CD14-positive monocyte (primary cell): ENCODE results near the gene CCNT2. TPM values are rescaled to one million over a fixed set of nuclear protein-coding genes. Genes with fewer than 3 reads are reported as not detected.

Experiments
- DNase-seq, 3 donors: peaks; one replicate each; pipeline ENCODE4 v3.0.0-alpha.2; 2011 to 2022
- H2AFZ ChIP-seq: 2 replicates; pipeline ENCODE4 v1.6.0; 2012; ENCODE audit warnings: mild to moderate bottlenecking, low read depth, low read length, inconsistent platforms; ENCODE audit not compliant: insufficient read depth, poor library complexity, severe bottlenecking
- H3K27ac ChIP-seq, 2 donors: 1 replicate in 1 of 2; 2 replicates in 1 of 2; pipeline ENCODE4 v1.5.1; 2012 to 2013; ENCODE audit warnings: low read length in 2 of 2, control low read depth in 1 of 2, inconsistent platforms in 1 of 2, low read depth in 1 of 2, mild to moderate bottlenecking in 1 of 2
- H3K27me3 ChIP-seq, 2 donors: one replicate each; pipeline versions ENCODE4 v1.6.0 to v1.6.1; 2011 to 2013; ENCODE audit warnings: low read length in 2 of 2; ENCODE audit not compliant: control insufficient read depth in 2 of 2, insufficient read depth in 2 of 2
- H3K36me3 ChIP-seq, 2 donors: replicated peaks in 1 of 2; 1 replicate in 1 of 2; 2 replicates in 1 of 2; pipeline versions ENCODE4 v1.5.1 to v1.6.1; 2012 to 2013; ENCODE audit warnings: low read length in 2 of 2, control low read depth in 1 of 2, inconsistent platforms in 1 of 2, mild to moderate bottlenecking in 1 of 2; ENCODE audit not compliant: insufficient read depth in 2 of 2, control insufficient read depth in 1 of 2
- H3K4me1 ChIP-seq, 2 donors: 1 replicate in 1 of 2; 2 replicates in 1 of 2; pipeline versions ENCODE4 v1.5.1 to v1.6.1; 2012 to 2013; ENCODE audit warnings: low read length in 2 of 2, control low read depth in 1 of 2, inconsistent platforms in 1 of 2, mild to moderate bottlenecking in 1 of 2, moderate library complexity in 1 of 2; ENCODE audit not compliant: insufficient read depth in 2 of 2, control insufficient read depth in 1 of 2
- H3K4me2 ChIP-seq: replicated peaks from 2 replicates; pipeline ENCODE3; 2012; ENCODE audit warnings: low read length, moderate library complexity, mild to moderate bottlenecking; ENCODE audit not compliant: poor library complexity, severe bottlenecking; ENCODE audit errors: extremely low read depth
- H3K4me3 ChIP-seq, 3 experiments: fragments of 200-600 bp in 1 of 3; sonication (generic) in 1 of 3; replicated peaks in 1 of 3; 1 replicate in 2 of 3; 2 replicates in 1 of 3; pipeline ENCODE4 v1.5.1; 2011 to 2013; ENCODE audit warnings: low read length in 3 of 3, mild to moderate bottlenecking in 3 of 3, control low read depth in 2 of 3, low read depth in 2 of 3, inconsistent platforms in 1 of 3, moderate library complexity in 1 of 3
- H3K79me2 ChIP-seq: 2 replicates; pipeline ENCODE4 v1.6.0; 2012; ENCODE audit warnings: mild to moderate bottlenecking, control low read depth, inconsistent platforms, low read length, moderate library complexity; ENCODE audit not compliant: insufficient read depth
- H3K9ac ChIP-seq: 2 replicates; pipeline ENCODE4 v1.6.0; 2017; ENCODE audit warnings: low read length, mild to moderate bottlenecking; ENCODE audit not compliant: insufficient read depth, poor library complexity, severe bottlenecking
- H3K9me3 ChIP-seq, 2 donors: replicated peaks in 1 of 2; 1 replicate in 1 of 2; 2 replicates in 1 of 2; pipeline versions ENCODE4 v1.5.1 to v1.6.1; 2012 to 2013; ENCODE audit warnings: low read length in 2 of 2, control low read depth in 1 of 2; ENCODE audit not compliant: control insufficient read depth in 1 of 2, insufficient read depth in 1 of 2
- H4K20me1 ChIP-seq: 2 replicates; pipeline ENCODE4 v1.6.0; 2012; ENCODE audit warnings: mild to moderate bottlenecking, low read length, control low read depth, moderate library complexity; ENCODE audit not compliant: insufficient read depth
- H3K27ac Mint-ChIP-seq, 7 donors: one replicate each; pipeline ENCODE4 v1.8.0; 2020; ENCODE audit warnings: mild to moderate bottlenecking in 7 of 7, mixed read lengths in 7 of 7, moderate library complexity in 6 of 7, inconsistent platforms in 2 of 7
- H3K27me3 Mint-ChIP-seq, 3 donors: one replicate each; pipeline ENCODE4 v1.8.0; 2021 to 2022; ENCODE audit warnings: low read depth in 3 of 3, mild to moderate bottlenecking in 3 of 3, mixed read lengths in 3 of 3, moderate library complexity in 3 of 3, inconsistent platforms in 1 of 3
- H3K36me3 Mint-ChIP-seq, 2 donors: one replicate each; pipeline ENCODE4 v1.8.0; 2020; ENCODE audit warnings: mixed read lengths in 2 of 2, inconsistent platforms in 1 of 2, mild to moderate bottlenecking in 1 of 2
- H3K4me1 Mint-ChIP-seq: one replicate; pipeline ENCODE4 v1.8.0; 2020; ENCODE audit warnings: mild to moderate bottlenecking, mixed read lengths
- H3K4me3 Mint-ChIP-seq, 2 donors: one replicate each; pipeline ENCODE4 v1.8.0; 2020; ENCODE audit warnings: mild to moderate bottlenecking in 2 of 2, mixed read lengths in 2 of 2, moderate library complexity in 1 of 2
- H3K9me3 Mint-ChIP-seq, 7 donors: one replicate each; pipeline ENCODE4 v1.8.0; 2020 to 2022; ENCODE audit warnings: mixed read lengths in 7 of 7, mild to moderate bottlenecking in 6 of 7, moderate library complexity in 6 of 7, inconsistent platforms in 2 of 7
- WGBS: methylation state at CpG from one replicate; pipeline ENCODE4 v1.1.5; 2013; ENCODE audit warnings: missing lambda C conversion rate; ENCODE audit not compliant: insufficient coverage; 5-methylcytosine and 5-hydroxymethylcytosine counted together
- intact Hi-C, 2 donors: fragments of 100-400 bp; cut with micrococcal nuclease; formaldehyde crosslinking; loops; one replicate each; pipeline versions ENCODE4 v1.15.0 to v1.15.1; 2023
- polyA plus RNA-seq, 3 donors: library from polyadenylated mRNA; depleted of rRNA in 1 of 3; unstranded in 2 of 3; stranded (reverse) in 1 of 3; fragments of 300-500 nt in 2 of 3; fragments of >200 nt in 1 of 3; fragmentation: Illumina TruSeq in 2 of 3; gene quantifications; 1 replicate in 2 of 3; 2 replicates in 1 of 3; pipeline ENCODE4 v1.2.3, GENCODE V29; 2012 to 2021
- TF ChIP-seq, protein P1 (sequence below): fragments of 200-600 bp; IDR thresholded peaks from one replicate; pipeline ENCODE4 v1.8.0; 2022; ENCODE audit warnings: antibody characterized with exemption, mild to moderate bottlenecking

The CCNT2 gene
- polyA plus RNA-seq, 3 donors, result 8.3 to 20.5 (median 12.2) TPM

DNA sequence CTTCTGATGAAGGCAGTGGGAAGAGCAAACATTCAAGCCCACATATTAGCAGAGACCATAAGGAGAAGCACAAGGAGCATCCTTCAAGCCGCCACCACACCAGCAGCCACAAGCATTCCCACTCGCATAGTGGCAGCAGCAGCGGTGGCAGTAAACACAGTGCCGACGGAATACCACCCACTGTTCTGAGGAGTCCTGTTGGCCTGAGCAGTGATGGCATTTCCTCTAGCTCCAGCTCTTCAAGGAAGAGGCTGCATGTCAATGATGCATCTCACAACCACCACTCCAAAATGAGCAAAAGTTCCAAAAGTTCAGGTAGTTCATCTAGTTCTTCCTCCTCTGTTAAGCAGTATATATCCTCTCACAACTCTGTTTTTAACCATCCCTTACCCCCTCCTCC is 35.4 kb downstream of the CCNT2 start:
- H3K36me3 ChIP-seq, result peaks cover 76 to 91% of the 10 kb centered on the region in 2 donors
- peaks cover 3% of the 10 kb centered on the region for H3K4me1 Mint-ChIP-seq
- H3K9ac ChIP-seq, result no peak overlapping the region
- no peak overlapping the region for H3K4me3 Mint-ChIP-seq
- H4K20me1 ChIP-seq, result peaks cover 57% of the 10 kb centered on the region
- DNase-seq, result no peak
- H3K36me3 Mint-ChIP-seq, result peaks cover 61 to 69% of the 10 kb centered on the region in 2 donors
- H3K9me3 ChIP-seq, result no peaks in the 10 kb centered on the region
- H3K4me3 ChIP-seq, result no peak overlapping the region
- intact Hi-C loops, result no loop called here
- peak overlapping the region in 1 of 2 donors; percentile 4 for H3K27ac ChIP-seq
- peak overlapping the region in 3 of 7 donors; percentile 48 to 80 (median 63) for H3K27ac Mint-ChIP-seq
- WGBS, result 100% methylated on average over 5 of the region's 5 CpGs
- no peaks in the 10 kb centered on the region for H3K27me3 ChIP-seq
- H2AFZ ChIP-seq, result no peak overlapping the region
- no peaks in the 10 kb centered on the region for H3K9me3 Mint-ChIP-seq
- no peaks in the 10 kb centered on the region for H3K4me1 ChIP-seq
- H3K79me2 ChIP-seq, result peaks cover 23% of the 10 kb centered on the region
- H3K27me3 Mint-ChIP-seq, result no peaks in the 10 kb centered on the region
- no peak overlapping the region for H3K4me2 ChIP-seq
- TF ChIP-seq, protein P1, sequence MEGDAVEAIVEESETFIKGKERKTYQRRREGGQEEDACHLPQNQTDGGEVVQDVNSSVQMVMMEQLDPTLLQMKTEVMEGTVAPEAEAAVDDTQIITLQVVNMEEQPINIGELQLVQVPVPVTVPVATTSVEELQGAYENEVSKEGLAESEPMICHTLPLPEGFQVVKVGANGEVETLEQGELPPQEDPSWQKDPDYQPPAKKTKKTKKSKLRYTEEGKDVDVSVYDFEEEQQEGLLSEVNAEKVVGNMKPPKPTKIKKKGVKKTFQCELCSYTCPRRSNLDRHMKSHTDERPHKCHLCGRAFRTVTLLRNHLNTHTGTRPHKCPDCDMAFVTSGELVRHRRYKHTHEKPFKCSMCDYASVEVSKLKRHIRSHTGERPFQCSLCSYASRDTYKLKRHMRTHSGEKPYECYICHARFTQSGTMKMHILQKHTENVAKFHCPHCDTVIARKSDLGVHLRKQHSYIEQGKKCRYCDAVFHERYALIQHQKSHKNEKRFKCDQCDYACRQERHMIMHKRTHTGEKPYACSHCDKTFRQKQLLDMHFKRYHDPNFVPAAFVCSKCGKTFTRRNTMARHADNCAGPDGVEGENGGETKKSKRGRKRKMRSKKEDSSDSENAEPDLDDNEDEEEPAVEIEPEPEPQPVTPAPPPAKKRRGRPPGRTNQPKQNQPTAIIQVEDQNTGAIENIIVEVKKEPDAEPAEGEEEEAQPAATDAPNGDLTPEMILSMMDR, result no peak

DNA sequence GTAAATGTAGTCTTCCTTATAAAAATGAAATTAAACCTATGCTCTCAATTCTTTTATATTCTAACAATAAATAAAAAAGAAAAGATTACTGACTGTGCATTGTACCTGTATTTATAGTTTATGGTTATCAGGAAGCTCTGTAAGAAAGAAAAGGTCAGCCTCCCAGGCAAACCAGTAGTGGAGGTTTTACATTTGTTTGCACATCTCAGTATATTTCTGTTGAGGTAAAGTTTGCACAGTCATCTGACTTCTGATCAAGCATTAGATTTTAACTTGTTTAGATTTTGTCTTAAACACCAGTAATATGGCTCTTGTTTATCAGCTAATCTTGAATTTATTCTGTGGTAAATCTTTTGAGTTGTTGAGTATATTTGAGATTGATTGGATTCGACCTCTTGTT is 37.1 kb downstream of the CCNT2 start:
- no peaks in the 10 kb centered on the region for H3K9me3 Mint-ChIP-seq
- no peaks in the 10 kb centered on the region for H3K27me3 ChIP-seq
- no peak overlapping the region for H3K4me3 ChIP-seq
- TF ChIP-seq, protein P1, result no peak
- no peak overlapping the region for H3K9ac ChIP-seq
- H3K4me3 Mint-ChIP-seq, result no peak overlapping the region
- peaks cover 41% of the 10 kb centered on the region for H4K20me1 ChIP-seq
- no peaks in the 10 kb centered on the region for H3K4me1 ChIP-seq
- peaks cover 67 to 74% of the 10 kb centered on the region in 2 donors for H3K36me3 ChIP-seq
- no peak overlapping the region for H3K27ac Mint-ChIP-seq
- intact Hi-C loops, result no loop called here
- H3K27me3 Mint-ChIP-seq, result peaks cover 0 to 2% (median 0%) of the 10 kb centered on the region in 3 donors
- H3K27ac ChIP-seq, result no peak overlapping the region
- DNase-seq, result no peak
- WGBS, result no CpG with 5 or more reads among the region's 1 CpG
- H3K4me1 Mint-ChIP-seq, result no peaks in the 10 kb centered on the region
- H2AFZ ChIP-seq, result no peak overlapping the region
- peaks cover 51 to 58% of the 10 kb centered on the region in 2 donors for H3K36me3 Mint-ChIP-seq
- no peaks in the 10 kb centered on the region for H3K9me3 ChIP-seq
- H3K79me2 ChIP-seq, result peaks cover 8% of the 10 kb centered on the region
- no peak overlapping the region for H3K4me2 ChIP-seq
